GM12878 (cell line): ENCODE results near the gene AMBRA1. TPM values are rescaled to one million over a fixed set of nuclear protein-coding genes. Genes with fewer than 3 reads are reported as not detected.

Experiments
- ATAC-seq: fragments of 200-7000 bp; cut with Tn5 transposase; 3 replicates; pipeline ENCODE4 v1.9.1; 2020; ENCODE audit warnings: mild to moderate bottlenecking, moderate library complexity
- BruUV-seq: library from RNA; stranded (reverse); fragments of 400-500 nt; replicated peaks from 2 replicates; lab custom pipeline; 2021; lab: Mats Ljungman, UMichigan
- CTCF ChIA-PET: fragments of 300-600 bp; sonication (Branson Sonifier 250); formaldehyde crosslinking; extraction: SDS; loops from one replicate; lab custom pipeline; 2021; ENCODE audit warnings: inconsistent platforms; lab: Yijun Ruan, JAX
- POLR2A ChIA-PET: fragments of 350-600 bp; formaldehyde crosslinking; extraction: SDS; loops from one replicate; lab custom pipeline; 2021; ENCODE audit warnings: inconsistent platforms; lab: Charles Lee
- RAD21 ChIA-PET: fragments of 300-600 bp; sonication (Branson Sonifier 250); formaldehyde crosslinking; loops from one replicate; lab custom pipeline; 2023; ENCODE audit warnings: antibody characterized with exemption; ENCODE audit not compliant: unreplicated experiment; lab: Charles Lee
- SMC1A ChIA-PET: fragments of 300-600 bp; sonication (Branson Sonifier 250); formaldehyde crosslinking; loops from one replicate; lab custom pipeline; 2023; ENCODE audit not compliant: unreplicated experiment, uncharacterized antibody; lab: Charles Lee
- DNase-seq: peaks from one replicate; pipeline ENCODE4 v3.0.0-alpha.2; 2011; ENCODE audit warnings: low read depth, low spot score
- FAIRE-seq: peaks from 3 replicates; lab custom pipeline; 2011; peaks lifted over from hg19 to GRCh38; lab: Jason Lieb, UNC
- H2AFZ ChIP-seq: 2 replicates; pipeline ENCODE4 v1.6.0; 2011; ENCODE audit warnings: low read depth, low read length, control low read depth; ENCODE audit not compliant: control insufficient read depth
- H3K27ac ChIP-seq: 2 replicates; pipeline ENCODE4 v1.5.1; 2011; ENCODE audit warnings: control low read depth; ENCODE audit not compliant: control insufficient read depth, insufficient read depth
- H3K27me3 ChIP-seq, 2 experiments: replicated peaks in 1 of 2; 2 replicates each; pipeline versions ENCODE4 v1.6.0 to v1.6.1; 2011; ENCODE audit warnings: low read length in 1 of 2; ENCODE audit not compliant: control insufficient read depth in 2 of 2, insufficient read depth in 2 of 2
- H3K36me3 ChIP-seq, 2 experiments: 2 replicates each; pipeline ENCODE4 v1.5.1; 2011; ENCODE audit warnings: low read length in 1 of 2; ENCODE audit not compliant: control insufficient read depth in 2 of 2, insufficient read depth in 2 of 2
- H3K4me1 ChIP-seq: 2 replicates; pipeline ENCODE4 v1.6.1; 2011; ENCODE audit warnings: mild to moderate bottlenecking, low read length, moderate library complexity, mixed read lengths; ENCODE audit not compliant: control insufficient read depth, insufficient read depth
- H3K4me2 ChIP-seq: 2 replicates; pipeline ENCODE4 v1.6.0; 2011; ENCODE audit warnings: control low read depth; ENCODE audit not compliant: control insufficient read depth, insufficient read depth
- H3K4me3 ChIP-seq: fragments of 200-600 bp; sonication (generic); 2 replicates; pipeline ENCODE4 v1.5.1; 2016
- H3K79me2 ChIP-seq: 2 replicates; pipeline ENCODE4 v1.6.0; 2011; ENCODE audit warnings: low read length; ENCODE audit not compliant: control insufficient read depth, insufficient read depth
- H3K9ac ChIP-seq: 2 replicates; pipeline ENCODE4 v1.8.0; 2011; ENCODE audit warnings: low read length, control low read depth, mixed read lengths; ENCODE audit not compliant: control insufficient read depth, insufficient read depth
- H3K9me3 ChIP-seq: replicated peaks from 3 replicates; pipeline ENCODE4 v1.5.1; 2011; ENCODE audit warnings: mild to moderate bottlenecking, low read length; ENCODE audit not compliant: control insufficient read depth, insufficient read depth
- H4K20me1 ChIP-seq: 2 replicates; pipeline ENCODE4 v1.6.0; 2011; ENCODE audit not compliant: control insufficient read depth, insufficient read depth
- ASH2L ChIP-seq: fragments of 300-600, 200-600 bp; sonication (generic); IDR thresholded peaks from 2 replicates; pipeline ENCODE4 v1.6.1; 2017; ENCODE audit warnings: low read depth, mild to moderate bottlenecking, borderline replicate concordance
- BHLHE40 ChIP-seq, 2 experiments: fragments of 450-650 bp in 1 of 2; IDR thresholded peaks; 2 replicates each; pipeline ENCODE4 v1.6.1; 2011 to 2017; ENCODE audit warnings: low read depth in 2 of 2, borderline replicate concordance in 1 of 2, improper control_type of control experiment in 1 of 2, low read length in 1 of 2, mild to moderate bottlenecking in 1 of 2
- CBX3 ChIP-seq: fragments of 200-600 bp; sonication (generic); IDR thresholded peaks from 2 replicates; pipeline ENCODE4 v1.6.1; 2016; ENCODE audit warnings: low read depth, borderline replicate concordance
- CEBPB ChIP-seq, 2 experiments: fragments of 150-350 bp in 1 of 2; IDR thresholded peaks; 2 replicates each; pipeline ENCODE4 v1.6.1; 2012 to 2014; ENCODE audit warnings: low read depth in 2 of 2, low read length in 2 of 2, borderline replicate concordance in 1 of 2, inconsistent platforms in 1 of 2
- CHD1 ChIP-seq: IDR thresholded peaks from 2 replicates; pipeline ENCODE4 v1.6.1; 2012; ENCODE audit warnings: low read depth, low read length, improper control_type of control experiment
- FOXK2 ChIP-seq: fragments of 450-650 bp; IDR thresholded peaks from 2 replicates; pipeline ENCODE4 v1.6.1; 2017; ENCODE audit warnings: mild to moderate bottlenecking, moderate library complexity
- JUNB ChIP-seq: IDR thresholded peaks from 2 replicates; pipeline ENCODE4 v1.6.1; 2016; ENCODE audit warnings: antibody characterized with exemption, mild to moderate bottlenecking
- MXI1 ChIP-seq: fragments of 150-350 bp; IDR thresholded peaks from 2 replicates; pipeline ENCODE4 v1.6.1; 2011; ENCODE audit warnings: low read depth, mild to moderate bottlenecking, inconsistent platforms, low read length, improper control_type of control experiment
- MYC ChIP-seq: IDR thresholded peaks from 2 replicates; pipeline ENCODE4 v1.6.1; 2011; ENCODE audit warnings: mild to moderate bottlenecking, low read length, moderate library complexity, inconsistent platforms; ENCODE audit not compliant: insufficient read depth, insufficient replicate concordance, insufficient read length, severe bottlenecking
- NFYB ChIP-seq: IDR thresholded peaks from 2 replicates; pipeline ENCODE4 v1.6.1; 2011; ENCODE audit warnings: low read depth, mild to moderate bottlenecking, low read length, improper control_type of control experiment, moderate library complexity; ENCODE audit not compliant: insufficient read depth
- POLR2AphosphoS5 ChIP-seq: IDR thresholded peaks from 2 replicates; pipeline ENCODE4 v1.6.1; 2011; ENCODE audit warnings: mild to moderate bottlenecking, low read length, inconsistent platforms
- SRF ChIP-seq, 2 experiments: IDR thresholded peaks; 2 replicates each; pipeline ENCODE4 v1.6.1; 2011; ENCODE audit warnings: low read depth in 2 of 2, low read length in 2 of 2, mild to moderate bottlenecking in 1 of 2, moderate library complexity in 1 of 2
- SUPT20H ChIP-seq: IDR thresholded peaks from 2 replicates; pipeline ENCODE4 v1.6.1; 2011; ENCODE audit warnings: low read depth, mild to moderate bottlenecking, low read length, moderate library complexity, borderline replicate concordance; ENCODE audit not compliant: control insufficient read depth
- TARDBP ChIP-seq: IDR thresholded peaks from 2 replicates; pipeline ENCODE4 v1.6.1; 2016; ENCODE audit warnings: borderline replicate concordance
- ZNF217 ChIP-seq: fragments of 450-650 bp; IDR thresholded peaks from 2 replicates; pipeline ENCODE4 v1.6.1; 2017; ENCODE audit warnings: antibody characterized with exemption, mild to moderate bottlenecking
- ZNF274 ChIP-seq: IDR thresholded peaks from one replicate; pipeline ENCODE4 v1.8.0; 2011; ENCODE audit not compliant: insufficient read length, insufficient read depth
- WGBS: methylation state at CpG from one replicate; pipeline ENCODE4 v1.1.6; 2016; ENCODE audit warnings: low lambda C conversion rate; ENCODE audit not compliant: insufficient replicate concordance, insufficient coverage; ENCODE audit errors: missing lambda C conversion rate; 5-methylcytosine and 5-hydroxymethylcytosine counted together
- in situ Hi-C: fragments of 300-500 bp; cut with MboI; formaldehyde crosslinking; loops from 9 replicates; pipeline ENCODE4 v1.14.3; 2018; ENCODE audit warnings: mixed read lengths
- intact Hi-C: fragments of 100-400 bp; cut with micrococcal nuclease; formaldehyde crosslinking; loops from one replicate; pipeline ENCODE4 v1.14.2; 2022; ENCODE audit not compliant: unreplicated experiment
- polyA plus RNA-seq, 11 experiments: library from polyadenylated mRNA; depleted of rRNA in 4 of 11; unstranded in 6 of 11; stranded (reverse) in 5 of 11; fragments of >200 nt; fragmentation: Nextera tagmentation in 4 of 11; fragmentation: Illumina TruSeq in 1 of 11; extraction: Ambion mirVana in 4 of 11; extraction: Trizol in 1 of 11; gene quantifications; 1 replicate in 1 of 11; 2 replicates in 10 of 11; pipeline versions ENCODE4 v1.2.1 to v1.2.3, GENCODE V29; 2011 to 2016; ENCODE audit warnings: inconsistent platforms in 2 of 11, missing spikeins in 2 of 11, low read depth in 1 of 11
- total RNA-seq, 4 experiments: library from RNA; depleted of rRNA in 3 of 4; stranded (reverse); fragments of >200 nt in 3 of 4; fragmentation: Illumina TruSeq in 1 of 4; extraction: Trizol in 1 of 4; gene quantifications; 2 replicates each; pipeline versions ENCODE4 v1.2.1 to v1.2.3, GENCODE V29; 2013 to 2021
- TF ChIP-seq, protein P1 (sequence below): IDR thresholded peaks from 2 replicates; pipeline ENCODE4 v1.6.1; 2011; ENCODE audit warnings: mild to moderate bottlenecking, low read depth, low read length, moderate library complexity; ENCODE audit not compliant: insufficient replicate concordance
- TF ChIP-seq, protein P2 (sequence below): IDR thresholded peaks from 2 replicates; pipeline ENCODE4 v1.6.1; 2012; ENCODE audit warnings: low read depth, low read length, improper control_type of control experiment

Gene AMBRA1
- total and polyA plus RNA-seq, 10 of the 15 experiments (the other 5 are each of a cell fraction or from before 2014, with no cell fraction given) = 0.57 to 34.3 (median 13.7) TPM

DNA sequence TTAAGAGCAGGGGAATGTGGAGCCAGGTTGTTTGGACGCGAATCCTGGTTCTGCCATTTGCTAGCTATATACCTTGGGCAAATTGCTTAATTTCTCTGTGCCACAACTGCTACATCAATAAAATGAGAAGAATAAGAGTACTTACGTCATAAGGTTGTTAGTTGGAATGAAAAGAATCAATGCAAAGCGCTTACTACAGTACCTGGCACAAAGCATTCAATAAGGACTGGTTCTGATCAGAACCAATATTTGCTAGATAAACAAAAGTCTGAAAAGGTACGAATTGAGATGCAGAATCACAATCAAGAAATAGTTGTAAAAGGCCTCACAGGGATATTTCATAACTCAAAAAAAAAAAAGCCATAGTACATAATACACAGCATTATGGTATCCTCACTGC, 11.2 kb downstream of the AMBRA1 start:
- no TSS peak for BruUV-seq
- in situ Hi-C loops = no loop called here
- ChIA-PET CTCF (no interaction called here), SMC1A (no interaction called here), RAD21 (no interaction called here), POLR2A (no interaction called here)
- ATAC-seq (no peak), DNase-seq (no peak), FAIRE-seq (no peak)
- Histone ChIP-seq H3K4me3 (no peak overlapping the region), H3K9ac (no peak overlapping the region), H3K9me3 (no peaks in the 10 kb centered on the region; the same call in 2 of the 3 replicates), H2AFZ (no peak overlapping the region), H3K4me2 (no peak overlapping the region), H3K79me2 (peaks cover 35% of the 10 kb centered on the region), H3K36me3 (no peaks in the 10 kb centered on the region; a peak in 2 of 4 replicates), H3K27ac (no peak overlapping the region), H4K20me1 (no peaks in the 10 kb centered on the region), H3K4me1 (no peaks in the 10 kb centered on the region), H3K27me3 (no peaks in the 10 kb centered on the region)
- intact Hi-C loops = no loop called here
- no peak for TF ChIP-seq NFYB
- TF ChIP-seq, protein P1, sequence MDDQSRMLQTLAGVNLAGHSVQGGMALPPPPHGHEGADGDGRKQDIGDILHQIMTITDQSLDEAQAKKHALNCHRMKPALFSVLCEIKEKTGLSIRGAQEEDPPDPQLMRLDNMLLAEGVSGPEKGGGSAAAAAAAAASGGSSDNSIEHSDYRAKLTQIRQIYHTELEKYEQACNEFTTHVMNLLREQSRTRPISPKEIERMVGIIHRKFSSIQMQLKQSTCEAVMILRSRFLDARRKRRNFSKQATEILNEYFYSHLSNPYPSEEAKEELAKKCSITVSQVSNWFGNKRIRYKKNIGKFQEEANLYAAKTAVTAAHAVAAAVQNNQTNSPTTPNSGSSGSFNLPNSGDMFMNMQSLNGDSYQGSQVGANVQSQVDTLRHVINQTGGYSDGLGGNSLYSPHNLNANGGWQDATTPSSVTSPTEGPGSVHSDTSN = no peak
- TF ChIP-seq ASH2L = no peak
- no peak for TF ChIP-seq SRF (IDR thresholded peaks at IDR 0.05; ENCODE audit: low read depth in 2 of 2, low read length in 2 of 2)
- no peak for TF ChIP-seq CHD1
- over 99% methylated on average over 5 of the region's 5 CpGs for WGBS

DNA sequence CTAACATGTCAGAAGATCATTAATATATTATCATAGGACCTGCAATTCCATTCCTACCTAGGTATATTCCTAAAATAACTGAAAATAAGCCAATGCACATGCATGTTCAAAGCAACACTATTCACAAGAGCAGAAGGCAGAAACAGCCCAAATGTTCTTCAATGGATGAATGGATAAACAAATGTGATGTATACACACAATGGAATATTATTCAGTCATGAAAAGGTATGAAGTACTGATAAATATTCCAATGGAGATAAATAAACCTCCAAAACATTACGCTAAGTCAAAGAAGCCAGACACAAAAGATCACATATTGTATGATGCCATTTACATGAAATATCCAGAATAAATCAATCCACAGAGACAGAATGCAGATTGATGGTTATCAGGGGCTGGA, 16.8 kb downstream of the AMBRA1 start:
- ATAC-seq = no peak
- in situ Hi-C loops = no loop called here
- Histone ChIP-seq H2AFZ (no peak overlapping the region), H3K4me2 (no peak overlapping the region), H3K4me3 (no peak overlapping the region), H4K20me1 (no peaks in the 10 kb centered on the region), H3K79me2 (peaks cover 36% of the 10 kb centered on the region), H3K36me3 (peaks cover 0 to 3% of the 10 kb centered on the region in 2 experiments; a peak in 1 of 4 replicates), H3K9me3 (no peaks in the 10 kb centered on the region; the same call in 2 of the 3 replicates), H3K9ac (no peak overlapping the region), H3K27me3 (no peaks in the 10 kb centered on the region), H3K4me1 (peaks cover 8% of the 10 kb centered on the region), H3K27ac (no peak overlapping the region)
- no TSS peak for BruUV-seq
- FAIRE-seq = no peak
- WGBS = 96% methylated on average over 1 of the region's 1 CpG
- intact Hi-C loops = no loop called here
- SMC1A ChIA-PET = interaction anchor here (0.6 to 3.1 kb wide), 2 partner anchors 16 to 42 kb away, joined by 3 to 12 read pairs; no protein-coding TSS in a partner anchor
- DNase-seq = no peak
- POLR2A ChIA-PET = no interaction called here
- RAD21 ChIA-PET = no interaction called here
- CTCF ChIA-PET = interaction anchor here (1.3 kb wide), 1 partner anchor 16 kb away, joined by 3 read pairs; no protein-coding TSS in a partner anchor
- TF ChIP-seq FOXK2 (no peak), BHLHE40 (IDR thresholded peaks at IDR 0.05; ENCODE audit: borderline replicate concordance in 1 of 2, low read depth in 2 of 2, low read length in 1 of 2) (no peak), CBX3 (no peak), CEBPB (IDR thresholded peaks at IDR 0.05; ENCODE audit: borderline replicate concordance in 1 of 2, low read depth in 2 of 2, low read length in 2 of 2) (no peak), POLR2AphosphoS5 (no peak), MYC (no peak), ZNF217 (no peak), SUPT20H (no peak), MXI1 (no peak), CHD1 (no peak), JUNB (no peak), ZNF274 (no peak), TARDBP (no peak)
- TF ChIP-seq, protein P2, sequence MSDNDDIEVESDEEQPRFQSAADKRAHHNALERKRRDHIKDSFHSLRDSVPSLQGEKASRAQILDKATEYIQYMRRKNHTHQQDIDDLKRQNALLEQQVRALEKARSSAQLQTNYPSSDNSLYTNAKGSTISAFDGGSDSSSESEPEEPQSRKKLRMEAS = no peak
